Upper lobe of right lung (tissue), 1 donor: ENCODE measurements around the gene INCENP. TPM values are rescaled to one million over a fixed set of nuclear protein-coding genes. Genes with fewer than 3 reads are reported as not detected.

Source experiments
- ATAC-seq: fragments of 200-7000 bp; cut with Tn5 transposase; one replicate; pipeline ENCODE4 v1.9.1; 2020; ENCODE audit warnings: mild to moderate bottlenecking, moderate library complexity
- DNase-seq: peaks from one replicate; pipeline ENCODE4 v3.0.0-alpha.2; 2020
- H3K27ac ChIP-seq: fragments of 200-600 bp; one replicate; pipeline ENCODE4 v1.8.0; 2022
- H3K27me3 ChIP-seq: fragments of 200-600 bp; one replicate; pipeline ENCODE4 v1.8.0; 2022; ENCODE audit warnings: mild to moderate bottlenecking
- H3K36me3 ChIP-seq: fragments of 200-600 bp; one replicate; pipeline ENCODE4 v1.8.0; 2022
- H3K4me1 ChIP-seq: fragments of 200-600 bp; one replicate; pipeline ENCODE4 v1.8.0; 2022
- H3K4me3 ChIP-seq: fragments of 200-600 bp; one replicate; pipeline ENCODE4 v1.8.0; 2022; ENCODE audit warnings: mild to moderate bottlenecking
- H3K9me3 ChIP-seq: fragments of 200-600 bp; one replicate; pipeline ENCODE4 v1.8.0; 2022
- CTCF ChIP-seq: fragments of 200-600 bp; IDR thresholded peaks from one replicate; pipeline ENCODE4 v1.8.0; 2022; ENCODE audit warnings: antibody characterized with exemption
- intact Hi-C: fragments of 100-400 bp; cut with DNase I; formaldehyde crosslinking; loops from one replicate; pipeline ENCODE4 v1.11.0; 2022
- total RNA-seq: library from RNA; stranded (reverse); fragmentation: NEBNext Ultra II Directional; extraction: Animal tissue kit (Norgen Biotek cat#: 25700); gene quantifications from one replicate; pipeline ENCODE4 v1.2.1, GENCODE V29; 2021
- donor health status: DM: no; HTN: yes; CAD: no; lungs with severe emphysema.

The INCENP gene
- total RNA-seq, 1 donor from 2014 or later, result 19.5 TPM

GRCh38 chr11:62133328-62134065 is 9.7 kb downstream of the INCENP start:
- intact Hi-C loops, result no loop called here
- Histone ChIP-seq H3K4me1 (no peaks in the 10 kb centered on the region), H3K4me3 (no peak overlapping the region), H3K27me3 (no peaks in the 10 kb centered on the region), H3K36me3 (peaks cover 12% of the 10 kb centered on the region), H3K27ac (no peak overlapping the region), H3K9me3 (no peaks in the 10 kb centered on the region)
- no peak for DNase-seq
- no peak for TF ChIP-seq CTCF
- peak; percentile 56 for ATAC-seq

GRCh38 chr11:62137276-62137861 is 13.6 kb downstream of the INCENP start:
- intact Hi-C loops, result no loop called here
- no peak overlapping the region for H3K4me3 ChIP-seq
- no peak overlapping the region for H3K27ac ChIP-seq
- H3K27me3 ChIP-seq, result no peaks in the 10 kb centered on the region
- no peaks in the 10 kb centered on the region for H3K4me1 ChIP-seq
- ATAC-seq, result no peak
- DNase-seq, result no peak
- no peaks in the 10 kb centered on the region for H3K9me3 ChIP-seq
- peaks cover 28% of the 10 kb centered on the region for H3K36me3 ChIP-seq
- no peak for TF ChIP-seq CTCF

DNA sequence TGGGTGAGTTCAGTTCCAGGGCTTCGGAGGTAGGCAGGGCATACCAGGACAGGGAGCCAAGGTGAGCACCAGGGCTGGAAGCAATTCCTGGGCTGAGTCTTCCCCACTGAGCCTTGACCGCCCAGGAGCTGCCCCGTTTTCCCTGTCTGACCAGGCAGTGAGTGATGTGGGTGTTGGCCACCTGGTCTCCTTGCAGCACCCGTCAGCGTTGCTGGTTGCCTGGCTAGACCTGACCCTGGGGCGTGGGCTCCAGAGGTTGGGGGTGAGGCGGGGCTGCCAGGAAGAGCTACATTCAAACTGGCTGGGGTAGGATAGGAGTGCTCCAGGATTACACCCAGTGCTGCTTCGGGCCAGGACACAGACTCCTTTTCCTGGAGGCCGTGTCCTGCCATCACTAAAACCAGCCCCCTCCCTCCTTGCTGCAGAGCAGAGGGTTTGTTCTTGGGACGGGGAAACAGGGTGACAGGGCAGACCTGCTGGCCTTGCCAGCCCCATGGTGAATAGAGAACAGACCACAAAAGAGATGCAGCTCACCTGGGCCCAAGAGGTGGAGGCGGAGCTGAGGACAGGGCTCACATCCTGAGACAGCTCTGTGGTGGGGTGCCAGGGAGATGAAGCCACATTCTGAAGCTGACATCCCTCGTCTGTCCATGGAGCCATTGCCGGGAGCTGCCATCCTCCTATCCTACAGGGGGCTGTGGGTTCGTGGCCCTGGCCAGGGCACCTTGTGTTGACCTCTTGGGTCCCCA is 14.2 kb downstream of the INCENP start:
- Histone ChIP-seq H3K27ac (no peak overlapping the region), H3K9me3 (no peaks in the 10 kb centered on the region), H3K4me3 (no peak overlapping the region), H3K36me3 (peaks cover 28% of the 10 kb centered on the region), H3K4me1 (no peaks in the 10 kb centered on the region), H3K27me3 (no peaks in the 10 kb centered on the region)
- no peak for DNase-seq
- TF ChIP-seq CTCF, result no peak
- intact Hi-C loops, result no loop called here
- ATAC-seq, result no peak

DNA sequence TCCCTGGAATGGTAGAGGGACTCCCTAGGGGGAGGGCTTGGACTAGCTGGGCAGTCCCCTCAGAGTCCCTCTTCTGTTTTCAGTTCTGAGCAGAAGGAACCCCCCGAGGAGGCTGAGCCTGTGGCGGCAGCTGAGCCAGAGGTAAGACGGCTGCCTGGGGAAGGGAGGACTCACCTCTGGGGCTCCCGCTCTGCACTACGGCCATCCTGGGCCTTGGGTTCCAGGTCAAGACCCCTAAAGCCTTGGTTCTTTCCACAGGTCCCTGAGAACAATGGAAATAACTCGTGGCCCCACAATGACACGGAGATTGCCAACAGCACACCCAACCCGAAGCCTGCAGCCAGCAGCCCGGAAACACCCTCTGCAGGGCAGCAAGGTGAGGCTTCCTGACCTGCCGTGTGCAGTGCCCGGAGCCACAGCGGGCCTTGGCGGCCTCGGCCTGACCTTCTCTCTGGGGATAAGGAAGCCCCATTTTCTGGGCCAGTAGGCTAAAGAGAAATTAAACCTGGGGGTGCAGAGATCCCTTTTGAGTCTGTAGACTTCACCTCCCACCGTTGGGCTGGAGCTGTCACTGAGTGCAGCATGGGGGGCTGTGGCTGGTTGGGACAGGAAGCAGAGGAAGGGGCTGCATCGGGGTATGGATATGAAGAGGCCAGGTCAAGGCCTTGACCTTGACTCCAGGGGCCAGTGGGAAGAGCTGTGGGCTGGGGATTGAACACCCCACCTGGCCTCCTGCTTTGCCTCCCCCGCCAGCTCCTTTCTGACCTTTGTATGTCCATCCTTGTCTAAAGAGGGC is 15.0 kb downstream of the INCENP start:
- ATAC-seq (no peak), DNase-seq (no peak)
- H3K9me3 ChIP-seq, result no peaks in the 10 kb centered on the region
- no peak overlapping the region for H3K4me3 ChIP-seq
- H3K4me1 ChIP-seq, result no peaks in the 10 kb centered on the region
- no peak for TF ChIP-seq CTCF
- H3K27me3 ChIP-seq, result no peaks in the 10 kb centered on the region
- intact Hi-C loops, result no loop called here
- H3K36me3 ChIP-seq, result peaks cover 28% of the 10 kb centered on the region
- no peak overlapping the region for H3K27ac ChIP-seq

DNA sequence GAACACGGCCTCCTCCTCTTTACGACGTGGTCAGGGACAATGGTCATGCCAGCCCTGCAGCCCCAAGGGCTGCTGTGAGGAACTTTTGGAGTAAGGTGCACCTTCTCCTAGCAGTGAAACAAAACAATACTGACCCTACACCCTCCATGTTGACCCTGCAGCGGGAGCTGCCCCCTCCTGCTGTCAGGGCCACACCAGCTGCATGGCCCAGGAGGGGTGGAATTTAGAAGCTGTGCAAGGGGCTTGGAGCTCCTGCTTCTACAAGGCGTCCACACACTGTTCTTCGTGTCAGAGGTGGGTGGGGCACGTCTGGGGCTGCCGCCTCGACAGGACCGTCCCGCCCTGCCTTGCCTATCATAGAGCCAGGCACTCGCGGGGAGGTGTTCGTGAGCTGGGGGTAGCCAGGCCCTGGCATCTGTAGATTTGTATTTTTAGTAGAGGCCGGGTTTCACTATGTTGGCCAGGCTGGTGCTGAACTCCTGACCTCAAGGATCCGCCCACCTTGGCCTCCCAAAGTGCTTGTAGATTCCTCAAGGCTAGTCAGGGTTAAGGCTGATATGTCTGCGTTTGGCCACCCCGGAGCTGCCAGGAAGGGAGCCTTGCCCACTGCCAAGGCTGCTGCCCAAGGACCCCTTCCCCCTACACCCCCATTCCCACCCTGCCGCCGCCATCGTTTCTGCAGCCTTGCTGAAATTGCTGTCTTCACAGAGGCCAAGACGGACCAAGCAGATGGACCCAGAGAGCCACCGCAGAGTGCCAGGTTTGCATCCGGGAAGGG is 15.9 kb downstream of the INCENP start:
- TF ChIP-seq CTCF, result no peak

More for the DNA sequence above, 15.9 kb downstream of the INCENP start:
- H3K4me1 ChIP-seq, result no peaks in the 10 kb centered on the region
- H3K9me3 ChIP-seq, result no peaks in the 10 kb centered on the region
- ATAC-seq (no peak), DNase-seq (no peak)
- peaks cover 29% of the 10 kb centered on the region for H3K36me3 ChIP-seq
- no peak overlapping the region for H3K27ac ChIP-seq
- intact Hi-C loops, result no loop called here
- no peaks in the 10 kb centered on the region for H3K27me3 ChIP-seq
- no peak overlapping the region for H3K4me3 ChIP-seq
